Right lobe of liver (tissue), 6 donors: ENCODE measurements around the gene NOTCH3. TPM values are rescaled to one million over a fixed set of nuclear protein-coding genes. Genes with fewer than 3 reads are reported as not detected.

ENCODE experiments used
- ATAC-seq, 4 donors: fragments of 200-7000 bp; cut with Tn5 transposase; one replicate each; pipeline ENCODE4 v1.9.1; 2020; ENCODE audit warnings: mild to moderate bottlenecking in 4 of 4, moderate library complexity in 4 of 4
- DNase-seq, 3 donors: peaks; one replicate each; pipeline ENCODE4 v3.0.0-alpha.2; 2020
- H3K27ac ChIP-seq, 3 donors: fragments of 200-600 bp; one replicate each; pipeline ENCODE4 v1.8.0; 2022
- H3K27me3 ChIP-seq, 2 donors: fragments of 200-600 bp; one replicate each; pipeline ENCODE4 v1.8.0; 2022
- H3K36me3 ChIP-seq, 4 donors: fragments of 200-600 bp; sonication (generic) in 1 of 4; one replicate each; pipeline versions ENCODE4 v1.5.1 to v1.8.0; 2017 to 2022; ENCODE audit warnings: control low read depth in 1 of 4
- H3K4me1 ChIP-seq, 4 donors: fragments of 200-600 bp; sonication (generic) in 1 of 4; one replicate each; pipeline versions ENCODE4 v1.5.1 to v1.8.0; 2017 to 2022; ENCODE audit warnings: control low read depth in 1 of 4
- H3K4me3 ChIP-seq, 3 donors: fragments of 200-600 bp; one replicate each; pipeline ENCODE4 v1.8.0; 2022
- H3K9me3 ChIP-seq, 4 donors: fragments of 200-600 bp; sonication (generic) in 1 of 4; one replicate each; pipeline versions ENCODE4 v1.5.1 to v1.8.0; 2017 to 2022; ENCODE audit warnings: control low read depth in 1 of 4
- CTCF ChIP-seq, 4 donors: fragments of 200-600 bp in 3 of 4; fragments of 450-650 bp in 1 of 4; IDR thresholded peaks; one replicate each; pipeline versions ENCODE4 v1.5.1 to v1.8.0; 2016 to 2022; ENCODE audit warnings: antibody characterized with exemption in 4 of 4, mild to moderate bottlenecking in 2 of 4
- POLR2A ChIP-seq: fragments of 450-650 bp; IDR thresholded peaks from one replicate; pipeline ENCODE4 v1.6.1; 2017; ENCODE audit warnings: antibody characterized with exemption, mild to moderate bottlenecking
- WGBS: methylation state at CpG from one replicate; pipeline ENCODE4 v1.1.6; 2018; ENCODE audit warnings: low coverage, low lambda C conversion rate; ENCODE audit not compliant: insufficient coverage; ENCODE audit errors: missing lambda C conversion rate; 5-methylcytosine and 5-hydroxymethylcytosine counted together
- intact Hi-C, 2 donors: fragments of 100-400 bp; cut with DNase I; formaldehyde crosslinking; loops; one replicate each; pipeline versions ENCODE4 v1.11.2 to v1.14.1; 2022
- total RNA-seq, 6 experiments: library from RNA; depleted of rRNA in 2 of 6; stranded (reverse); fragments of >200 nt in 2 of 6; fragmentation: NEBNext Ultra II Directional in 3 of 6; extraction: Animal tissue kit (Norgen Biotek cat#: 25700) in 3 of 6; gene quantifications; one replicate each; pipeline versions ENCODE4 v1.1.0 to v1.2.4, GENCODE V29; 2016 to 2023
- donor health status: DM: no; HTN: yes; CAD: no.
- donor health status: DM: no; HTN: no; CAD: no.
- donor health status: DM: no; HTN: no; CAD: no.
- donor health status: DM: no; HTN: yes; CAD: no.
- donor health status: DM: no; HTN: yes; CAD: no.

NOTCH3 gene
- total RNA-seq, 6 experiments from 2014 or later: 1.7 to 6.7 (median 2.4) TPM

DNA sequence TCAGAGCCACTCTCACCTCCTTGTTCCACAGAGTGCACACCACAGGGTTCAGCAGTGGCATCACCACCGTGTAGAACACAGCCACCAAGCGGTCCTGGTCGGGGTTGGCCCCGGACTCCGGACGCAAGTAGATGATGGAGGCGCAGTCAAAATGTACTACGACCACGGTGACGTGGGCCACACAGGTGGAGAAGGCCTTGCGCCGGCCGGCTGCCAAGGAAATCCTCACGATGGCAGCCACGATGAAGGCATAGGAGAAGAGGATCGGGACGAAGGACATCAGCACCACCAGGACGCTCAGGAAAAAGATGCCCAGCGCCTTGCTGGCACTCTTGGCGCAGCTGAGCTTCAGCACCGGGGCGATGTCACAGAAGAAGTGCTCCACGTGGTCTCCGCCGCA is 59.7 kb downstream of the NOTCH3 start:
- no peak overlapping the region for H3K27ac ChIP-seq
- ATAC-seq (no peak), DNase-seq (no peak)
- no peaks in the 10 kb centered on the region for H3K9me3 ChIP-seq
- H3K4me3 ChIP-seq: no peak overlapping the region
- 80% methylated on average over 1 of the region's 25 CpGs for WGBS
- intact Hi-C loops: loop anchor here in 1 of 2 donors (10.0 kb wide), 1 partner anchor 46 kb away; no protein-coding TSS in a partner anchor
- no peak for TF ChIP-seq CTCF (IDR thresholded peaks at IDR 0.05)
- TF ChIP-seq POLR2A: no peak
- no peaks in the 10 kb centered on the region for H3K4me1 ChIP-seq
- H3K27me3 ChIP-seq: no peaks in the 10 kb centered on the region
- no peaks in the 10 kb centered on the region for H3K36me3 ChIP-seq

- no peak for DNase-seq
- no peaks in the 10 kb centered on the region for H3K4me1 ChIP-seq
- H3K27ac ChIP-seq: no peak overlapping the region
- no peak for ATAC-seq
- TF ChIP-seq CTCF (IDR thresholded peaks at IDR 0.05) (no peak), POLR2A (no peak)
- 38% methylated on average over 1 of the region's 1 CpG for WGBS
- intact Hi-C loops: no loop called here
- H3K27me3 ChIP-seq: no peaks in the 10 kb centered on the region
- H3K36me3 ChIP-seq: no peaks in the 10 kb centered on the region
- H3K9me3 ChIP-seq: no peaks in the 10 kb centered on the region
- no peak overlapping the region for H3K4me3 ChIP-seq
These were observed 62.4 kb downstream of the NOTCH3 start for GRCh38 chr19:15138427-15138826.

DNA sequence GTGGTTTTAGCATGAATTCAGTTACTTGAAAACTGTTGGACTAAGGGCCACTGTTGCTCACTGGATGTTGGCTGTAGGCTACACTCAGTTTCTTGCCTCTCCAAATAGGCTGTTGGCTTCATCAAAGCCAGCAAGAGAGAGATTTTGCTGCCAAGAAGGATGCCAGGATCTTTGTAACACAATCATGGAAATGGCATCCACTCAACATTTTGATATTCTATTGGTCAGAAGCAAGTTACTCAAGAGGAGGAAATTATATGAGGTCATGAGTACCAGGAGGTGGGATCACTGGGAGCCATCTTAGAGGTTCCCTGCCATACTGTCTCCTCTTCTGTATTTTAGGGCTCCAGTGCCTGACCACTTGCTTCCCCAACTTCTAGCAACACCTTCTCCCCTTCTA is 63.0 kb downstream of the NOTCH3 start:
- Histone ChIP-seq H3K27me3 (no peaks in the 10 kb centered on the region), H3K4me1 (no peaks in the 10 kb centered on the region), H3K9me3 (no peaks in the 10 kb centered on the region), H3K27ac (no peak overlapping the region), H3K36me3 (no peaks in the 10 kb centered on the region), H3K4me3 (no peak overlapping the region)
- no peak for TF ChIP-seq CTCF (IDR thresholded peaks at IDR 0.05)
- TF ChIP-seq POLR2A: no peak
- intact Hi-C loops: no loop called here
- ATAC-seq (no peak), DNase-seq (no peak)

DNA sequence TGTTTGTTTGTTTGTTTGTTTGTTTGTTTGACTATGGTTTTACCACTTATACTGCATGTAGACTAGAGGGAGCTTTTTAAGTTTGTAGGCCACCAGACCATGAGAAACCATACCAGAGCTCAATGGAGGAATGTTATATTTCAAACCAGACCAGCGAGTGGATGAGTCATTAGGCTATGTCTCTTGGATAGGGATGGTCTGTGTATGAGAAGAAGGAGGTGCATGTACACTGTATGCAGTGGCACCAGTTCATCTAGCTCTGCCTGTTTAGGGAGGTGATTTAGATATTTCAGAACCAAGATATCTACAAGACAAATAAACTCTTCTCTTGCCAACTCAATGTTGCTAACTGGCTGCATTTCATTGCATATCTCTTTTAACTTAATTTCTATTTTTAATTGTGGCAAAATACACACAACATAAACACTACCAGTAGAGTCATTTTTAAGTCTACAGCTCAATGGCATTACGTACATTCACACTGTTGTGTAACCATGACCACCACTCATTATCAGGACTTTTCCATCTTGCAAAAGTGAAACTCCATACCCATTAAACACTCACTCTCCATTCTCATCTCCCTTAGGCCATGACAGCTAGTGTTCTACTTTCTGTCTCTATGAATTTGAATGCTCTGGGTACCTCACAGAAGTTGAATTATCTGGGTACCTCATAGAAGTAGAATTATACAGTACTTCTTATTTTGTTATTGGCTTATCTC is 64.4 kb downstream of the NOTCH3 start:
- Histone ChIP-seq H3K4me3 (no peak overlapping the region), H3K9me3 (no peaks in the 10 kb centered on the region), H3K36me3 (no peaks in the 10 kb centered on the region), H3K4me1 (no peaks in the 10 kb centered on the region), H3K27ac (no peak overlapping the region), H3K27me3 (no peaks in the 10 kb centered on the region)
- no peak for ATAC-seq
- TF ChIP-seq POLR2A (no peak), CTCF (IDR thresholded peaks at IDR 0.05) (no peak)
- WGBS: 28% methylated on average over 2 of the region's 2 CpGs
- DNase-seq: no peak
- intact Hi-C loops: no loop called here
